G401 (cell line): ENCODE results near the gene GARS1. TPM values are rescaled to one million over a fixed set of nuclear protein-coding genes. Genes with fewer than 3 reads are reported as not detected.
"Not testable (repeated sequence)": the region's sequence is repeated elsewhere in the genome, so short reads cannot be mapped to it uniquely, and the experiment has no call there.

Source experiments
- DNase-seq: peaks from one replicate; pipeline ENCODE4 v3.0.0-alpha.2; 2015; ENCODE audit warnings: low spot score
- in situ Hi-C: cut with HindIII; loops from 2 replicates; pipeline ENCODE4 v1.10.0; 2016; ENCODE audit warnings: low sequenced_read_pairs, mixed read lengths
- total RNA-seq: library from RNA; depleted of rRNA; stranded (reverse); fragments of >200 nt; shearing (Covaris generic); gene quantifications from 2 replicates; pipeline ENCODE4 v1.2.3, GENCODE V29; 2014

GARS1 gene
- total RNA-seq, 1 experiment from 2014 or later, result 234 TPM

GRCh38 chr7:30567081-30567480 is 27.6 kb upstream of the GARS1 start:
- DNase-seq, result no peak
- in situ Hi-C loops, result no loop called here

GRCh38 chr7:30570238-30570637 is 24.4 kb upstream of the GARS1 start:
- DNase-seq, in situ Hi-C loops: not testable (repeated sequence)

- no peak for DNase-seq
- in situ Hi-C loops, result no loop called here
Measured at GRCh38 chr7:30572212-30572841, 22.4 kb upstream of the GARS1 start.

GRCh38 chr7:30575910-30576309 is 18.8 kb upstream of the GARS1 start:
- DNase-seq, result no peak
- in situ Hi-C loops, result no loop called here

GRCh38 chr7:30583181-30583580 is 11.5 kb upstream of the GARS1 start:
- no peak for DNase-seq
- in situ Hi-C loops, result no loop called here

- DNase-seq, result no peak
- in situ Hi-C loops, result no loop called here
Measured at GRCh38 chr7:30584415-30584814, 10.3 kb upstream of the GARS1 start.

- DNase-seq, result no peak
- in situ Hi-C loops, result no loop called here
Measured at GRCh38 chr7:30584965-30585364, 9.7 kb upstream of the GARS1 start.

- in situ Hi-C loops, result no loop called here
- DNase-seq, result no peak
Measured at GRCh38 chr7:30585675-30586074, 9.0 kb upstream of the GARS1 start.

- DNase-seq, in situ Hi-C loops: not testable (repeated sequence)
Measured at GRCh38 chr7:30587547-30587946, 7.1 kb upstream of the GARS1 start.

- in situ Hi-C loops, result no loop called here
- DNase-seq, result no peak
Measured at GRCh38 chr7:30589111-30589510, 5.6 kb upstream of the GARS1 start.

GRCh38 chr7:30594048-30594539 is 584 bp upstream of the GARS1 start:
- no peak for DNase-seq
- in situ Hi-C loops, result no loop called here

- peak; percentile 34 for DNase-seq
- in situ Hi-C loops, result no loop called here
Measured at GRCh38 chr7:30595436-30596013, 847 bp downstream of the GARS1 start.

- in situ Hi-C loops, result no loop called here
- peak; percentile 5 for DNase-seq
Measured at GRCh38 chr7:30596014-30596641, 1.4 kb downstream of the GARS1 start.

GRCh38 chr7:30596721-30597120 is 2.0 kb downstream of the GARS1 start:
- DNase-seq, result no peak
- in situ Hi-C loops, result no loop called here

- in situ Hi-C loops, result no loop called here
- no peak for DNase-seq
Measured at GRCh38 chr7:30598121-30598876, 3.6 kb downstream of the GARS1 start.

- no peak for DNase-seq
- in situ Hi-C loops, result no loop called here
Measured at GRCh38 chr7:30604901-30605300, 10.2 kb downstream of the GARS1 start.

GRCh38 chr7:30605832-30606231 is 11.2 kb downstream of the GARS1 start:
- DNase-seq, result no peak
- in situ Hi-C loops, result no loop called here

GRCh38 chr7:30612658-30613265 is 18.1 kb downstream of the GARS1 start:
- in situ Hi-C loops, result no loop called here
- no peak for DNase-seq
